ENCODE data around the gene CARNS1.

DNA sequence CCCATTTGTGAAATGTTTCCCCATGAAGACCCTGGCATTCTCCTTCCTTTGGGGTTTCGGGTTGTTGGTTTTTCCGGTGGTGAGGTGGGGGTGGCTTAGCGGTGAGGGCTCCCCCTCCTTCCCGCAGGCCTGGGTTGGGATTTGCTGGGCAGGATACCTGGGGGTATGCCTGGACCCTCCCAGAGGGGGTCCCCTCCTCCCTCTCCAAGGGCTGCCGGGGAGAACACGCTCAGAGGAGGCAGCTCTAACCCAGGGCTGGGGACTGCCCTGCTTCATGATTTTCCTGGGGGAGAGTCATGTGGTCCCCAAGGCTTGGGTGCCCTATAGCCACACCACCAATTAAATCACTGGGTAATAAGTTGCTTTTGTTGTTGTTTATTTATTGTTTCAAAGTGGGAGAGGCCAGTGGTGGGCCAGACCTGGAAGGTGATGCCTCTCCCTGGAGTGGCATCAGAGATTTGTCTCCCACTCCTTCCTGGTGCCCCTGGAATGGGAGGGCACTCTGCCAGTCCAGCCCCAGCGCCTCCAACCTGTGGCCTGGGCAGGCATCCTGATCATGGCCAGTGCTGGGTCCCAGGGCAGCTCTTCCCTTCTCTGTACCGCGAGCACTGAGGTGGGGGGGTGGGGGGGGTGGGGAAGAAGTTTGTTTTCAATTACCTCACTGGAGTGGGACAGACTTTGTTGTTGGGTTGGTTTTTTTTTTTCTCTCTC, 40.8 kb upstream of the CARNS1 start:
- TF ChIP-seq EZH2phosphoT487 (IDR thresholded peaks at IDR 0.05; ENCODE audit: borderline replicate concordance, low read depth) = no peak
- TF ChIP-seq, protein P1, sequence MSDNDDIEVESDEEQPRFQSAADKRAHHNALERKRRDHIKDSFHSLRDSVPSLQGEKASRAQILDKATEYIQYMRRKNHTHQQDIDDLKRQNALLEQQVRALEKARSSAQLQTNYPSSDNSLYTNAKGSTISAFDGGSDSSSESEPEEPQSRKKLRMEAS (IDR thresholded peaks at IDR 0.05; ENCODE audit: low read depth) = no peak
- TF ChIP-seq FOXJ3 (CRISPR knock-in tag; IDR thresholded peaks at IDR 0.05) = no peak
- TF ChIP-seq RAD21 (IDR thresholded peaks at IDR 0.05; ENCODE audit: low read length) = no peak
